Dedifferentiated amniotic fluid mesenchymal stem cell (primary cell): ENCODE measurements around the gene IL17RA.
"Not testable (repeated sequence)": the region's sequence is repeated elsewhere in the genome, so short reads cannot be mapped to it uniquely, and the experiment has no call there.

Experiments
- DNase-seq: peaks from one replicate; pipeline ENCODE4 v3.0.0-alpha.2; 2016; ENCODE audit errors: extremely low spot score

The IL17RA gene

DNA sequence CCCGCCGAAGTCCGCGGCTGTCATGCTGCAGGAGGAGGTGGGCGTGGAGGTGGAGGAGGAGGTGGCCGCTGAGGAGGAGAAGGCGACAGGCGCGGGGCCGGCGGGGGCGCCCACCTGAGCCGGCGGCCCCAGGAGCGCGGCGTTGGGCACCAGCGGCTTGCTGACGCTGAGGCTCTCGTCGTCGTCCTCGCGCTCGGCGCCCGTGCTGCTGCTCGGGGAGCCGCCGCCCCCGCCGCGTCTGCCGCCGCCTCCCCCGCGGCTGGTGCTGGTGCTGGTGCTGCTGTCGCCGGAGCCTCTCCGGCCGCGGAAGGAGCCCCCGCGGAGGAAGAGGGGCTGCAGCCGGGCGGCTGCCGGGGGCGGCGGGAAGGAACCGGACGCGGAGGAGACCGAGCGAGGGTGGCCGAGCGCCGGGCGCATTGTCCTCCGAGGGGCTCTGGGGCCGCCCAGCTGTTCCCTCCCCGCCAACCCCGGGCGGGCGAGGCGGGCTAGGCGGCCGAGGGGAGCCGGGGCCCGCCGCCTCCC lies 36.0 kb downstream of the IL17RA start:
- no peak for DNase-seq

DNA sequence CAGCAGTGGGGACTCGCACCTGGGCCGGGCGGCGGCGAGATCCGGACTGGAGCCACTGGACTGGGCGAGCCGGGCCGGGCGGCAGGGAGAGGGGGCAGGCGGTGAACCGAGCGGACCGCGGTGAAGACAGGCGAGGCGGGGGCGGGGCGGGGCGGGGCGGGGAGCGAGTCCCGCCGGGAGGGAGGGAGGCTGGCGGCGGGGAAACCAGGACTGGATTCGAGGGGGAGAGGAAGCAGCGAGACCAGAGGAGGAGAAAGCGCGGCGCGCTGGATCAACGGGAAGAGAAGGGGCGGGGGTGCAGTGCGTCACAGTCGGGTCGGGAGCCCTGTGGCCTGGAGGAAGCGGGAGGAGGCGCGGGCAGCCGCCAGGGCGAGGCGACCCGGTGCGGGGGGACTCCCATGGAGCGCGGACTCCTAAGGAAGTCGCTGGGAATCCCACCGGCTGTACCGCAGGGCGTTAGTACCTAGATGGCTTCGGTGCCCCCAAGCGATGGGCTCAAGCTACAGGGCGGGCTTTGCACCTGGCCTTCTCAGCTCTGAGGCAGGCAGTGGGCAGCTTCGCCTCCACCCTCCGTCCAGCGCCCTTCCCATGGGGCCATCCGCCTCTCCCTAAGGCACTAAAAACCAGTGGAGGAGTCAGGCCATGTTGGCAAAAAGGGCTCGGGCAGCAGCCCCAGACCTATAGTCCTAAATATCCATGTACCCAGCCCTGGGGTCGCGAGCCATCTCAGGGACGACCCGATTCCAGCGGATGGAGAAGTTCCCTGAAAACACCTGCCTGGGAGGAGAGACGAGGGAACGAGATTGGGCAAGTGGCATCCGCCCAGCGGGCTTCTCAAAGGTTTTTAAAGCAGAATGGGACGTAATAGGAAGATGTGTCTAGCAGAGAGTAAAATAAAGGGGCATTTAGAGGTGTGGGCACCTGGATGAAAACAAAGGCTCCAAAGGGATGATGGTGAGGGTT lies 36.7 kb downstream of the IL17RA start, which contains the start of gene TMEM121B:
TMEM121B (minus strand) TSS at position 128 of the 963 bp plus-strand sequence. CDS start 233 bp downstream, outside the sequence.
- DNase-seq, result no peak

DNA sequence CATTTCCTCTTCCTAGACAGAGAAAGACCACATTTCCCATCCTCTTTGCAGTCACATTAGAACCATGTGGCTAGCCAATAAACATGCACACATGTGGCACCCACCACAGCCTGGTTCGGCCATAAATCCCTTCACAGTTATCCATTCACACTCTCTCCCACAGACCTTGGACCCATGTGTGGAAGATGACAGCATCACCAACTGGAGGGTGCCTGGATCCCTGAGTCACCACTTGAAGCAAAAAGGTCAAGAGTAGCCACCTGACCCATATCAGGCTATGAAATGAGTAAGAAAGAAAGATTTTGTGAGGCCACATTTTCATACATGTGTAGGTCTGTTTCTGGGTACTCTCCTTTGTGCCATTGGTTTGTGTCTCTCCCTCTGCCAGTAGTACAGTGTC lies 45.4 kb downstream of the IL17RA start:
- no peak for DNase-seq

DNA sequence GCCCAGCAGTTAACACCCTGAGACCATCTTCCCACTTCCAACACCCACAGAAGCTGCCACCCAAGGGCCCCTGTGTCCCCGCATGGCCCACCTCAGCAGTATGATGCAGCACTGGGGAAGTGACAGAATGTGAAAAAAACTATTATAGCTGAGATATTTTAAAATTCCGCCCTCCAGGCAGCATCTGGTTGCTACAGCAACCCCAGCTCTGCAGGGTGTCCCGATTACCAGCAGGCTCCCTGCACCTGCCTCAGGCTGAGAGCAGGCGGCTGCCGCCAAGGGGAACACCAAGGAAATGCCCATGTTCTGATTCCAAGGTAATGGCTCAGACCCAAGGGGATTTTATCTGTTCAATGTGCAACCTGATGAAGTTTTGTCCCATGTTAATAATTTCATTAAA lies 46.9 kb downstream of the IL17RA start:
- DNase-seq, result no peak

DNA sequence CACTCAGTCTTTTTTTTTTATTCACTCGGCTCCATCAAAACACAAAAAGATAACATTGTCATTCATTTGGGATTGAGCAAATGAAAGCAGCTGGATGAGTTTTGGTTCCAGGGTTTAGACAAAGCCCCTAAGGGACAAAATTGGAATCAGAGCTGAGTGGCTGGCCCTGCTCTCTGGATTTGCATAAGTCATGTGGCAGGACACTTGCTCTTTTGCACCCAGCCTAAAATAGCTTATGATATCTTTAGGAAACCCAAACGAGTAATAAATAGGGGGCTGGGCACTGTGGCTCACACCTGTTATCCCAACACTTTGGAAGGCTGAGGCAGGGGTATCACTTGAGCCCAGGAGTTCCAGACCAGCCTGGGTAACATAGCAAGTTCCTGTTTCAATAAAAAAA lies 47.3 kb downstream of the IL17RA start:
- DNase-seq, result no peak

DNA sequence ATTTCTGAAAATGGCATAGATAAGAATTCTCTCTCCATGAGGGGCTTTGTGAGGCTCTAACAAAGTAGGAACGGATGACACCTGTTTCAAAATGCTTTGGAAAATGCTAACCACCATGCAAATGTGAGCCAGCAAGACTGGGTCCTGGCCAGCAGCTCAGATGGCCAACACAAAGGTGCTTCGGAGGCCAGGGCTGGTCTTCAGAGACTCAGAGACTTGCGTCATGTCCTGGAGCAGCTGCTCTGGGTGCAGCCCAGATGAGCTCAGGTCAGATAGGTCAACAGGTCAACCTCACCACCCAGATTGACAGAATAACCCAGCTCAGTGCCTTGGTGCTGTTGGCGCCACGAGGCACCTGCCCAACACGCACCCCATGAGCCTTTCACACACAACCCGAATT lies 48.3 kb downstream of the IL17RA start:
- DNase-seq, result no peak

DNA sequence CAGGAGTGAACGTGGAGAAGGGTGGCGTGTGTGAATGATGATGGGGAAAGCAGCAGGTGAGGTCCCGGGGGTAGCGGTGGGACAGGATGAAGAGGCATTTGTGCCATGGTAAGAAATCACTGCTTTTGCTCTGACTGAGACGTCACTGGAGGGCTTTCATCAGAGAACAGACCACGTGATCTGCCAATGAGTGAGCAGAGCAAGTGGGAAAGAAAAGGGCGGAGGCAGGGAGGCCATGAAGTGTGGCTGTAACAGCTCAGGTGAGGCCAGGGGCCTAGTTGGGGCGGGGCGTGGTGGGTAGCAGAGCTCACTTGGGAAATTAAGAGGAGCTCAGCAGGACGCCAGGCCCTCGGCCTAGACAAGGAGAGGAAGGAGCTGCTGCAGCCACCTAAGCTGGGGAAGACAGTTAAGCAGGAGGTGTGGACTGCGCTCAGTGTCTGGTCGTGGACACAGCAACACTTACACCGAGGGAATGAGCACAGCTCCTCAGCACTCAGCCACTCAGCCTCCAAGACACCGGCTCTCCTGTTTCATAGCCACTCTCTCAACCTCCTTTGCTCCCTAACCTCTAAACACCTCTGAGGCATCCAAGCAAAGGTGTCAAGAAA lies 50.5 kb downstream of the IL17RA start:
- no peak for DNase-seq

DNA sequence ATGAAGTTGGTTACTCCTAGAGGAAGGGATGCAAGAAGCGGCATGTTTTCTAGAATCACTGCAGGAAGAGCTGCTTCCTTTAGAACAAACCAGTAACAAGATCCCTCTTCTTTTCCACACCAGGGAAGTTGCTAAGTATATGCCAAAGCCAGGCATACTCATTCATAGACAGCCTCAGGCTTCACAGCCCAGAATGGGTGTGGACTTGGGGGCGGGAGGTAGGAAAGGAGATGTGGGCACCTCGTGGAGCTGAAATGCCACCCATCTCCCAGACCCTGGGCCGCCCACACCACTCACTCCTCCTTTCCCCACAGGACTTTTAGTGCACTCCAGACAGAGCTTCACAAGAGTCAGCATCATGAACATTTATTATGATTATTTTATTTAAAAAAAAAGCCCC lies 52.4 kb downstream of the IL17RA start:
- no peak for DNase-seq

DNA sequence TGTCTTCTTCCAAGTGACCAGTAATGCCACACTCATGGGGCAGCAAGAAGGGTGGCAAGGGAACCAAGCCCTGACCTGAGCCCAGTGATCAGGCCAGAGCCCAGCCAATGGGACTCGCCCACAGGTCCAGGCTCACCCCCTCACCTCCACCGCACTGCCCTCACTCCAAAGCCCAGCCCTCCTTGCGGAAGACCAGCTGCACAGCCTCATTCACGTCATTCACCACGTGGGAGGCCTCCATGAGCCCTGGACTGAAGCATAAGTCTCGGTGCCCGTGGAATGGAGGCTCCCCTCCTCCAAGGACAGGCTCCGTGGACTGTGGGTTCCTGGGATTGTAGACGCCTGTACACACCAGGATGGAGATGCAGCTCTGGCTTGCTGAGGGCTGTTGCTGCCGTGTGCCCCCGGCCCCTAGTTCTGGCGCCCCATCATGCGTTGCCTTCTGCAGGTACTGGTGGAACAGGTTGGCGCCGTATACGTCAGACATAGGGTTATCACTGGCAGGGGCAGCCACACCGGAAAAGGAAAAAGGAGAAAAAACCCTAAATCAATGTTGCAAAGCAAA lies 53.1 kb downstream of the IL17RA start:
- DNase-seq, result no peak

DNA sequence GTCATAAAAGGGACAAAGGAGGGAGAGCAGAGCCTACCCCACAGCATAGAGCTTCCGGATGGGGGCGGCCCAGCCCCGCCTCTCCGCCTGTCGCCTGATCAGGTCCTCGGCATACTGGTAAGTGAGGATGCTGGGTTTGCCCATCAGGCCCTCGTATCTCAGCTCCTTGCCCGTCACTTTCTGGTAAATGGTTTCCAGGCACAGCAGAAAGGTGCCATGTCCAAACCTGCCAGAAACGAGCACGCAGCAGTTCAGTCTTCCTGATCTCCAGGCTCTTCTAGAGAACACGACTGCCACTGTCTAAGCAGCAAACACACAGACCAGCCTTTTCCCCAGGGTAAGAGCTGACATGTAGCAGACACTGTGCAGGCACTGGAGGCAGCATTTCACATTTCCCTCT lies 53.7 kb downstream of the IL17RA start:
- DNase-seq, result no peak

DNA sequence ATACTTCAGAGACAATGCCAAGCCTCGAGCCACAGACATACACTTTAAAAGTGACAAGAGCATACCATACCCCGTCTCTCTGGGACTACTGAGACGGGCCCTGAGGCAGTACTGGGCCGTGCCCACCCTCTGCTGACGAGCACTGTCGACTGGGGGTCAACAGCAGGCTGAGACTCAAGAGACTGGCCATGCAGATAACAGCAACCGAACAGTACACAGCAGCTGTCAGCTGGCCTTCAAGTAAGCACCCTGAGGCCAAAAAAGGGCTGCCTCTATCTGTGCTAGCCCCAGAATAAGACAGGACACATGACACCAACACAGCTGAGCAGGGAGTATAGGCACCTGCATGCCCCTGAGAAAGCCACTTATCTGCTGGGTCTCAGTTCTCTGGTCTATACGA lies 55.2 kb downstream of the IL17RA start:
- DNase-seq, result no peak

DNA sequence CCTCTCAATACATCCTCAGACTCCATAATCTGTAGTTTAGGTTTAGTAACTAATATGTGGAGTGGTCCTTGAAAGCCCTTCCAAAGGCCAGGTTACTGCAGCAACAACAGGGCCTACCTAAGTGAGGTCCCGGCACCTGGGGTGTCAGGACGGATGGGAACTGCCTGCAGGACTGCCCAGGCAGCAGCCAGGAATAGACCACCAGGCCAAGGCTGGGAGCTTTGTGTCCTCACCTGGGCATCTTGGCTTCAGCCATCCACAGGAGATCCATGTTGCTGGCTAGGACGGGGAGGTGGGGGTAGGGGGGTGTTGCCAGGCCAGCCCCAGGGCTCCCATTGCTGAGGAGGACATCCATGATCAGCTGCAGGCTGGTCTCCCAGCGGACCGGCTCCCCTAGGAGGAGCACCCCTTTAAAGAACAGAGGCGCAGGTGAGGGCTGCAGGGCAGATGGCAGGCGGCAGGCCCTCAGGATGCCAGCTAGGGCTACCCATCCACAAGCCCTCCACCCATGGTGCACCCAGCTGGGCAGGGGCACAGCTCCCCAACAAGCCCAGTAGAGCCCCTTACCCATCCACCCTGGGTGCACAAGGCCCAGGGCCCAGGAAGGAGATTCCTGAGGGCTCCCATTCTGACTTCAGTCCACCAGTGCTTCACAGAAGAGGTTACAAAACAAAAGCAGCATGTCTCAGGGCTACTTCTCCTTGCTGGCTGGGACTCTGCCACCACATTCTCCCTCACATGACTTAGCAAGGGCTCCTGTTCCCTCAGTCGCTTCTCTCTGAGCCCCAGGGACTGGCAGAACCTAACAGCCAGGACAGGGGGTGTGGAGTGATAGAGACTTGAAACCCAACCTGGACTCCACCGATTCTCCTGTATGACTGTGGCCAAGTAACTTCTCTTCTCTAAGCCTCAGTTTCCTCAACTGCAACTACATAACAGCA lies 56.3 kb downstream of the IL17RA start:
- DNase-seq, result no peak

DNA sequence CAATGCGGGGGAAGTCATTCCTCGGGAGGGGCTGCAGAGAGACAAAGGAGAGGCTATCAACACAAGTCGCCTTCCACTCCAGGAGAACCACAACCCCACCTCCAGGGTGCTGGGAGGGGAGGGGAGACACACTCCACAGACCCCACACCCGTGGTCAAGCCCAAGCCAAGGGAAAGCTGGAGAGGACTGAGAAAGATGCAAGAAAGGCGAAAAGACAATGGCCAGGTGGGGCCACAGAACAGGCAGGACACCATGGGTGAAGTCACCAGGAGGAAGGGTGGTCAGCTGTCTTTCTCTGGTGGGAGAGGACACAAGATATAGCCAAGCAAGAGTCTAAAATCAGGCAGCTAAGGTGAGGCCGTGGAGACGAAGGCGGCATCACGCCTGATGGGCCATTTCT lies 58.3 kb downstream of the IL17RA start:
- DNase-seq, result no peak

DNA sequence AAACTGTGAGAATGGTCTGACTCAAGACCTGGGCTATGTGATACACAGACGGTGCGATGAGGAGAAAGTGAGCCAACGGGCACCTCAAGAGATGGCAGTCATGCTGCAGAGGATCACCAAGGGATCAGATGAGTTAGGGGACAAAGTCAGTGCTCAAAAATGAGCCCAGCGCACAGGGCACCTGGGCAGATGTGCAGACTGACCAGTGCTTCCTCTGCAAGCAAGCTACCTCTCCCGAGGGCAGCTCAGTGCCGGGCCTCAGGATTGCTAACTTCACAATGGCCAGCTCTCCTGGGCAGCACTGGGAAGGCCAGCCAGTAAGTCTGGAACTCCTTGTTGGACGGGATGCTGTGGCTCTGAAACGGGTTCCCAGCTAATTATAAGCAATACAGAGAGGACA lies 59.0 kb downstream of the IL17RA start:
- DNase-seq, result no peak

DNA sequence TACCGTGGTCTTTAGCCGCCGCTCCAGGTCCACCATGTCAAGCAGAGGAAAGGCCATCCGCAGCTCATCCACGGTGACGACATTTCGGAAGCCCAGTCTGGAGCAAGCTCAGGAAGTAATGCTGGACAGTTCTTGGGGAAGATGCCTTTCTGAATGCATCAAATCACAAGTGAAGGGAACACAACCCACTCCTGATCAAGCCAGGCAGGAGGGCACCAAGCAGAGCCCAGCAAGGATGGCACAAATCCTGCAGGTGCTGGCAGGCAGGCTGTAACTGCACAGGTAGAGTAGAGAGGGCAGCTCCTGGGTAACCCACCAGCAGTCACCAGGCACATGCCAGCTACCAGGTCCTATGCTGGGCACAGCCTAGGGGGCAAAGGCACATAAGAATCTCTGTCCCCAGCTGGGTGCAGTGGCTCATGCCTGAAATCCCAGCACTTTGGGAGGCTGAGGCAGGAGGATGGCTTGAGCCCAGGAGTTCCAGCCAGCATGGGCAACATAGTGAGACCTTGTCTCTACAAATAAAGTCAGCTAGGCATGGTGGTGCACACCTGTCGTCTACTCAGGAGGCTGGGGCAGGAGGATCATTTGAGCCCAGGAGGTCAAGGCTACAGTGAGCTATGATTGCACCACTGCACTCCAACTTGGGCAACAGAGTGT lies 60.4 kb downstream of the IL17RA start:
- DNase-seq, result no peak

DNA sequence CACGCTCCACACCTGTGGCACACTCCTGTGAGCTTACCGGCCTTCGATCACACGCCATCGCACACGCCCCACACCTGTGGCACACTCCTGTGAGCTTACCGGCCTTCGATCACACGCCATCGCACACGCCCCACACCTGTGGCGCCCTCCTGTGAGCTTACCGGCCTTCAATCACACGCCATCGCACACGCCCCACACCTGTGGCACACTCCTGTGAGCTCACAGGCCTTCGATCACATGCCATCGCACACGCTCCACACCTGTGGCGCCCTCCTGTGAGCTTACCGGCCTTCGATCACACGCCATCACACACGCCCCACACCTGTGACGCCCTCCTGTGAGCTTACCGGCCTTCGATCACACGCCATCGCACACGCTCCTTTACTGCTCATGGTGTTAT lies 62.7 kb downstream of the IL17RA start:
- not testable (repeated sequence) for DNase-seq

DNA sequence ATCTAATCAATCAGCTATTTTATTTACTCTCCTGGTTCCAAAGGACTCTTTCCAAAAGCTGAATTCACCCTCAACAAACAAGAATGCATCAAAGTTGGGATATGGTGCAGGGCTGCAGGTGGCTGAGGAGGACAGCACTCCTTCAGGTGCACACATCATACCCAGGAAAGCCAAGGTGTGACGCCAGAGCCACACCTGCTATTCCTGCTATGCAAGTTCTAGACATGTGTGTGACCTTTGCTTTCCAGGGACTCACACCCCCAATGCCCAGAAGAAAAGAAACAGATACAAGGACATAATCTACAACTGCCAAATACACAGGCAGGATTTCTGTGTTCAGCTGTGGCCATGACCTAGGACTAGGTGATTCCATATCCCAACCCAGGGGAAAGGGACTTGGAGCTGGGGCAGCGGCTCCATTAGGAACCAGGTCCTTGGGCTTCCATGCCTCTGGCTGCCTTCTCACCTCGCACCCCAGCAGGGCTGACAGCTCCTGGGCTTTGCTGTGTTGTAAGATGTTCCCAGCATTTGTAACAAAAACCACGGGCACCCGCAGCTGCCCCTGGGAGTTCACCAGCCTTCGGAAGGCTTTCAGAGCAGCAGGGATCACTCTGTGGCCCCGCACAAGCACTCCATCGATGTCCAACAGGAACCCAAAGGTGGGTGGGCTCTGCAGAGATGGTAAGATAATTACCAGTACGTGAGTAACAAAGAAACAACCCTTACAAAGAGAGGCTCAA lies 64.4 kb downstream of the IL17RA start:
- no peak for DNase-seq

DNA sequence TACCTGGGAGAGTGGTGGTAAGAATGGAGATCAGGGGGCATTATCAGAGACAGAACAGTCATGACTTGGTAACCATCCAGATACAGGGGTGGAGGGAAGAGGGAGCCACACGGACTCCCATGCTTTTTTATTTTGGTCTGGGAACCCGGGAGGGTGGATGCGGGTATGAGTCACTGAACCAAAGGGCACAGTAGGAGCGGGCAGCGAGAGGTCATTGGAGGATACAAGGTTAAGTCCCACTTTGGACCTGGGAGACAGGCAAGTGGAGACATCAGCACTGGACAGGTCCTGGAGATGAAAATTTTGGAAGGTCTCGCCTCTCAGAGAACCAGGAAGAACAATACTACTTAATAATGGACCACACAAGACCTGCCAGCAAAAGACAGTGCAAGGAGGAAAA lies 67.5 kb downstream of the IL17RA start:
- DNase-seq, result no peak

DNA sequence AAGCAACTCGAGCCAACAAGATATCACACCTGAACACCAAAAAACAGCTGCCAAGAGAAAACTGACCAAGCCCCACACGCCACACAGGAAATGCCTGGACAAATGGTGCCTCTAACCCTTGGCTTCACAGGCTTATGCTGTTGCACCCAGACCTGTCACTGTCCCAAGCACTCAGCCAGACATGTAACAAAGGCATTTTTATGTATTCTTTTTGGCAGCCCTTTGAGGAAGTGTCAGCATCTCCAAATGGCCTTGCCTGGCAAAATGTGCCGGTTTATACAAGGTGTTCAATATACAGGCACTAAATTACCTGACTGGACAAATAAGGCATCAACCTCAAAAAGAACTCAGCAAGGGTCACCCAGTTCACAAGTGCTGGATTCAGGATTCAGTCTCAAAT lies 68.2 kb downstream of the IL17RA start:
- DNase-seq, result no peak

DNA sequence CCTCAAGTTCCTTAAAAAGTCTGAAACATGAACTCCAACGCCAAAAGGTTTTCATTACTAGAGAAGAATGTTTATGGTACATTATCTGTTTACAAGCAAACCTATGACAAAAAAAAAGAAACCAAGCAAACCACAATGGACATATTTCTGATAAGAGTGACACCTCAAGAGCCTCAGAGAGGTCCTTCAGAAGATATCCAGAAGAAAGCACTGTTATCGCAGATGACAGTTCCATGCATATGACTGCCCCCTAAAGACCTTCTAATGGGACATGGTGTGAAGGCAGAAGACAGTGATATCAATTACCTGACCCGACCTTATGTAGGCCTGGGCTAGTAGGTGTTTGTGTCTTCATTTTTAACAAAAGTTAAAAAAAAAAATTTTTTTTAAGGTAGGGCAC lies 71.1 kb downstream of the IL17RA start:
- DNase-seq, result no peak
